SK-N-SH (cell line): ENCODE data around the gene CD300LF. TPM values are rescaled to one million over a fixed set of nuclear protein-coding genes. Genes with fewer than 3 reads are reported as not detected.

ENCODE experiments used
- CTCF ChIA-PET: fragments of 300-600, 350-600 bp; formaldehyde crosslinking; extraction: SDS; loops from one replicate; lab custom pipeline; 2021; lab: Yijun Ruan, JAX
- POLR2A ChIA-PET: fragments of 350-600 bp; sonication (Branson Sonifier 250); formaldehyde crosslinking; extraction: SDS; loops from one replicate; lab custom pipeline; 2020; ENCODE audit warnings: antibody characterized with exemption, inconsistent platforms; lab: Yijun Ruan, JAX
- DNase-seq: peaks from one replicate; pipeline ENCODE4 v3.0.0; 2012
- H2AFZ ChIP-seq: fragments of 200-600 bp; sonication (generic); 2 replicates; pipeline ENCODE4 v1.8.1; 2016; ENCODE audit warnings: antibody characterized with exemption, mild to moderate bottlenecking, low read depth
- H3F3A ChIP-seq: fragments of 200-600 bp; sonication (generic); replicated peaks from 2 replicates; pipeline ENCODE3; 2016; ENCODE audit warnings: antibody characterized with exemption, mild to moderate bottlenecking; ENCODE audit not compliant: insufficient read depth
- H3K27ac ChIP-seq, 2 experiments: fragments of 200-500 bp in 1 of 2; fragments of 200-600 bp in 1 of 2; sonication (Bioruptor generic) in 1 of 2; sonication (generic), shearing (Covaris generic) in 1 of 2; 2 replicates each; pipeline versions ENCODE4 v1.5.1 to v1.6.1; 2014 to 2016; ENCODE audit warnings: low read depth in 2 of 2, inconsistent platforms in 1 of 2, low read length in 1 of 2, mild to moderate bottlenecking in 1 of 2, mixed read lengths in 1 of 2
- H3K27me3 ChIP-seq: fragments of 200-600 bp; sonication (generic), shearing (Covaris generic); 2 replicates; pipeline ENCODE4 v1.6.1; 2016; ENCODE audit warnings: mixed run types; ENCODE audit not compliant: insufficient read depth
- H3K36me3 ChIP-seq, 2 experiments: fragments of 200-500 bp in 1 of 2; fragments of 200-600 bp in 1 of 2; sonication (Bioruptor generic) in 1 of 2; sonication (generic) in 1 of 2; replicated peaks in 1 of 2; 2 replicates each; pipeline versions ENCODE3 to v1.5.1; 2014 to 2016; ENCODE audit warnings: low read length in 1 of 2, mild to moderate bottlenecking in 1 of 2; ENCODE audit not compliant: insufficient read depth in 2 of 2, control insufficient read depth in 1 of 2
- H3K4me1 ChIP-seq, 2 experiments: fragments of 200-500 bp in 1 of 2; fragments of 200-600 bp in 1 of 2; sonication (Bioruptor generic) in 1 of 2; sonication (generic), shearing (Covaris generic) in 1 of 2; 2 replicates each; pipeline versions ENCODE4 v1.5.1 to v1.6.1; 2014 to 2016; ENCODE audit warnings: low read depth in 1 of 2, low read length in 1 of 2, mixed run types in 1 of 2; ENCODE audit not compliant: insufficient read depth in 2 of 2, control insufficient read depth in 1 of 2
- H3K4me2 ChIP-seq: fragments of 200-600 bp; sonication (generic), shearing (Covaris generic); 2 replicates; pipeline ENCODE4 v1.6.1; 2017; ENCODE audit warnings: mixed run types
- H3K4me3 ChIP-seq, 2 experiments: fragments of 200-500 bp in 1 of 2; fragments of 200-600 bp in 1 of 2; sonication (Bioruptor generic) in 1 of 2; sonication (generic), shearing (Covaris generic) in 1 of 2; 2 replicates each; pipeline versions ENCODE4 v1.5.1 to v1.8.1; 2014 to 2016; ENCODE audit warnings: low read depth in 2 of 2, inconsistent platforms in 1 of 2, low read length in 1 of 2, mild to moderate bottlenecking in 1 of 2, mixed read lengths in 1 of 2, moderate library complexity in 1 of 2
- H3K79me2 ChIP-seq: fragments of 200-600 bp; sonication (generic); 2 replicates; pipeline ENCODE4 v1.8.1; 2017; ENCODE audit warnings: mild to moderate bottlenecking; ENCODE audit not compliant: insufficient read depth
- H3K9ac ChIP-seq: fragments of 200-600 bp; sonication (generic); 2 replicates; pipeline ENCODE4 v1.6.1; 2017; ENCODE audit warnings: mixed run types
- H3K9me2 ChIP-seq: fragments of 200-600 bp; sonication (generic); 2 replicates; pipeline ENCODE4 v1.6.1; 2017; ENCODE audit warnings: mixed run types
- H3K9me3 ChIP-seq: fragments of 200-600 bp; sonication (generic); 2 replicates; pipeline ENCODE4 v1.6.1; 2017; ENCODE audit warnings: mixed run types, mild to moderate bottlenecking, moderate library complexity
- H4K20me1 ChIP-seq: fragments of 200-600 bp; sonication (generic); 2 replicates; pipeline ENCODE4 v1.6.1; 2017; ENCODE audit warnings: mild to moderate bottlenecking, mixed run types; ENCODE audit not compliant: insufficient read depth
- GATA2 ChIP-seq: sonication (generic); formaldehyde crosslinking; IDR thresholded peaks from 2 replicates; pipeline ENCODE4 v1.5.0; 2020; ENCODE audit warnings: mild to moderate bottlenecking, missing genetic modification reagents
- NRF1 ChIP-seq: IDR thresholded peaks from 2 replicates; pipeline ENCODE4 v1.6.1; 2012; ENCODE audit warnings: low read depth, mild to moderate bottlenecking, low read length
- REST ChIP-seq: IDR thresholded peaks from 2 replicates; pipeline ENCODE4 v1.6.1; 2012; ENCODE audit warnings: mild to moderate bottlenecking, low read depth, low read length, moderate library complexity
- TCF12 ChIP-seq: IDR thresholded peaks from 2 replicates; pipeline ENCODE4 v1.4.0; 2012
- USF1 ChIP-seq: IDR thresholded peaks from 2 replicates; pipeline ENCODE4 v1.4.0; 2012; ENCODE audit warnings: low read depth, borderline replicate concordance
- USF2 ChIP-seq: fragments of 150-350 bp; IDR thresholded peaks from 2 replicates; pipeline ENCODE4 v1.6.1; 2017; ENCODE audit warnings: antibody characterized with exemption, low read length, low read depth, borderline replicate concordance
- YY1 ChIP-seq: IDR thresholded peaks from 2 replicates; pipeline ENCODE4 v1.4.0; 2012; ENCODE audit warnings: low read depth, mild to moderate bottlenecking
- WGBS: methylation state at CpG from one replicate; pipeline ENCODE4 v1.1.6; 2017; ENCODE audit warnings: low lambda C conversion rate; 5-methylcytosine and 5-hydroxymethylcytosine counted together
- polyA plus RNA-seq, 3 experiments: library from polyadenylated mRNA; depleted of rRNA; stranded (reverse); fragments of >200 nt; gene quantifications; 2 replicates each; pipeline ENCODE4 v1.2.3, GENCODE V29; 2012

The CD300LF gene
- polyA plus RNA-seq, 1 of the 3 experiments (the other 2 are of a cell fraction) = not detected

- POLR2A ChIA-PET = no interaction called here
These were observed 42.1 kb upstream of the CD300LF start for GRCh38 chr17:74754832-74755231.

More at GRCh38 chr17:74754832-74755231, 42.1 kb upstream of the CD300LF start:
- Histone ChIP-seq H4K20me1 (no peaks in the 10 kb centered on the region), H3K27ac (no peak overlapping the region), H3K9ac (no peak overlapping the region), H3K4me1 (peaks cover 28 to 52% of the 10 kb centered on the region in 2 experiments; a peak in 3 of 4 replicates), H3K36me3 (no peaks in the 10 kb centered on the region), H2AFZ (no peak overlapping the region), H3K27me3 (no peaks in the 10 kb centered on the region), H3F3A (no peaks in the 10 kb centered on the region)
- CTCF ChIA-PET = interaction anchor here (1.6 to 48.0 kb wide), 4 partner anchors 0 to 108 kb away, joined by 5 to 1361 read pairs (median 688); partner anchors contain the start of genes NAT9 and NHERF1
- WGBS = 83% methylated on average over 3 of the region's 3 CpGs
- TF ChIP-seq NRF1 (no peak), REST (no peak), YY1 (no peak), GATA2 (CRISPR knock-in tag) (no peak), TCF12 (no peak), USF2 (no peak), USF1 (no peak)
- TF ChIP-seq, all 33 proteins: peak for 0
- peaks cover 20% of the 10 kb centered on the region for H3K79me2 ChIP-seq
- H3K4me3 ChIP-seq = no peak overlapping the region
- H3K9me3 ChIP-seq = no peaks in the 10 kb centered on the region
- no peak for DNase-seq
- no peak overlapping the region for H3K4me2 ChIP-seq
- H3K9me2 ChIP-seq = no peaks in the 10 kb centered on the region
